GM23248 (cell line): ENCODE data around the gene CPNE4. TPM values are rescaled to one million over a fixed set of nuclear protein-coding genes. Genes with fewer than 3 reads are reported as not detected.

Experiments
- DNase-seq: peaks from one replicate; pipeline ENCODE4 v3.0.0-alpha.2; 2015
- H2AFZ ChIP-seq: fragments of 200-600 bp; sonication (generic); 2 replicates; pipeline ENCODE4 v1.6.1; 2016; ENCODE audit warnings: antibody characterized with exemption
- H3F3A ChIP-seq: fragments of 200-600 bp; sonication (generic); 2 replicates; pipeline ENCODE4 v1.6.1; 2016; ENCODE audit warnings: mild to moderate bottlenecking, antibody characterized with exemption, mixed run types; ENCODE audit not compliant: insufficient read depth
- H3K27ac ChIP-seq: fragments of 200-600 bp; sonication (generic); 2 replicates; pipeline ENCODE4 v1.5.1; 2016; ENCODE audit warnings: mild to moderate bottlenecking
- H3K27me3 ChIP-seq: fragments of 200-600 bp; sonication (generic); replicated peaks from 2 replicates; pipeline ENCODE4 v1.6.1; 2016; ENCODE audit warnings: mild to moderate bottlenecking; ENCODE audit not compliant: insufficient read depth
- H3K36me3 ChIP-seq: fragments of 200-600 bp; sonication (generic); 2 replicates; pipeline ENCODE4 v1.6.1; 2016; ENCODE audit warnings: low read depth, mild to moderate bottlenecking
- H3K4me1 ChIP-seq: fragments of 200-600 bp; sonication (generic); 2 replicates; pipeline ENCODE4 v1.6.1; 2016; ENCODE audit warnings: mild to moderate bottlenecking; ENCODE audit not compliant: insufficient read depth
- H3K4me2 ChIP-seq: fragments of 200-600 bp; sonication (generic); one replicate; pipeline ENCODE4 v1.6.1; 2016; ENCODE audit warnings: mild to moderate bottlenecking; ENCODE audit not compliant: unreplicated experiment
- H3K4me3 ChIP-seq: fragments of 200-600 bp; sonication (generic); 2 replicates; pipeline ENCODE4 v1.5.1; 2016; ENCODE audit warnings: mild to moderate bottlenecking
- H3K79me2 ChIP-seq: fragments of 200-600 bp; sonication (generic); 2 replicates; pipeline ENCODE4 v1.6.1; 2016; ENCODE audit warnings: mild to moderate bottlenecking; ENCODE audit not compliant: insufficient read depth
- H3K9ac ChIP-seq: fragments of 200-600 bp; sonication (generic); 2 replicates; pipeline ENCODE4 v1.6.1; 2016; ENCODE audit warnings: mild to moderate bottlenecking
- H3K9me2 ChIP-seq: fragments of 200-600 bp; sonication (generic); 2 replicates; pipeline ENCODE4 v1.6.1; 2016; ENCODE audit warnings: mixed run types, mild to moderate bottlenecking, moderate library complexity; ENCODE audit not compliant: insufficient read depth
- H3K9me3 ChIP-seq: fragments of 200-600 bp; sonication (generic); one replicate; pipeline ENCODE4 v1.6.1; 2017; ENCODE audit warnings: low read depth
- H4K20me1 ChIP-seq: fragments of 200-600 bp; sonication (generic); 2 replicates; pipeline ENCODE4 v1.6.0; 2016; ENCODE audit not compliant: insufficient read depth
- EZH2 ChIP-seq: fragments of 200-600 bp; sonication (generic); IDR thresholded peaks from 2 replicates; pipeline ENCODE4 v1.6.1; 2018; ENCODE audit warnings: antibody characterized with exemption, mild to moderate bottlenecking; ENCODE audit not compliant: insufficient read depth, poor library complexity, severe bottlenecking
- EZH2phosphoT487 ChIP-seq: fragments of 200-600 bp; sonication (generic); IDR thresholded peaks from 2 replicates; pipeline ENCODE4 v1.6.1; 2018; ENCODE audit warnings: antibody characterized with exemption, moderate library complexity, mild to moderate bottlenecking, low read depth; ENCODE audit not compliant: insufficient read depth
- WGBS, 2 experiments: methylation state at CpG; one replicate each; pipeline ENCODE4 v1.1.6; 2015 to 2017; ENCODE audit warnings: low lambda C conversion rate in 2 of 2, low coverage in 1 of 2; ENCODE audit errors: missing lambda C conversion rate in 2 of 2; 5-methylcytosine and 5-hydroxymethylcytosine counted together
- in situ Hi-C: fragments of 300-500 bp; cut with MboI; formaldehyde crosslinking; loops from 2 replicates; pipeline ENCODE4 v1.15.0; 2020
- polyA plus RNA-seq: library from polyadenylated mRNA; unstranded; fragments of >200 nt; fragmentation: Nextera tagmentation; extraction: Ambion mirVana; gene quantifications from 2 replicates; pipeline ENCODE4 v1.2.1, GENCODE V29; 2016
- total RNA-seq: library from RNA; depleted of rRNA; stranded (reverse); fragments of >200 nt; shearing (Covaris generic); gene quantifications from 2 replicates; pipeline ENCODE4 v1.2.3, GENCODE V29; 2014

CPNE4 gene
- total and polyA plus RNA-seq, 2 experiments from 2014 or later: 0.11 to 0.44 TPM

DNA sequence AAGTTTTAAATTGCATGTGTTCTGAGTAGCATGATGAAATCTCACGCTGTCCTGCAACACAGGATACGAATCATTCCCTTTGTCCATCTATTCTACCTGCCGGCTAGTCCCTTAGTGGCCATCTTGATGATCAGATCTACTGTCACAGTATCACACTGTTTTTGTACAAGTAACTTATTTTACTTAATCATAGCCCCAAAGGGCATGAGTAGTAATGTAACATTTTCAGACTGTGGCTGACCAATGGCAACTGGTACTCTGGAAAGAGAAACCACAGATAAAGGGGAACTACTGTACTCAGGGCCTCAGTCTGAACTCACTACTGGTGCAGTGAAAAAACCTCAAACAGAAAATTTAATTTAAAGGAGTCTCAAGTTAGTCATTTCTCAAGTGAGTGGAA is 404.7 kb downstream of the CPNE4 start:
- no peaks in the 10 kb centered on the region; the same call in 1 of the 2 replicates for H3K9me2 ChIP-seq
- peaks cover 22% of the 10 kb centered on the region for H3F3A ChIP-seq
- WGBS, 2 experiments: 47 to 51% methylated on average over 3 of the region's 3 CpGs
- no peaks in the 10 kb centered on the region for H3K27me3 ChIP-seq
- no peaks in the 10 kb centered on the region for H3K9me3 ChIP-seq
- H3K79me2 ChIP-seq: no peaks in the 10 kb centered on the region
- peak overlapping the region; percentile 67 for H2AFZ ChIP-seq
- H3K4me1 ChIP-seq: peaks cover 19% of the 10 kb centered on the region
- no peak overlapping the region for H3K4me2 ChIP-seq
- H3K4me3 ChIP-seq: no peak overlapping the region
- TF ChIP-seq EZH2: no peak
- TF ChIP-seq EZH2phosphoT487: no peak
- no peaks in the 10 kb centered on the region for H3K36me3 ChIP-seq
- no peak overlapping the region for H3K9ac ChIP-seq
- DNase-seq: peak; percentile 47
- H3K27ac ChIP-seq: peak overlapping the region; percentile 50
- in situ Hi-C loops: no loop called here
- H4K20me1 ChIP-seq: no peaks in the 10 kb centered on the region

DNA sequence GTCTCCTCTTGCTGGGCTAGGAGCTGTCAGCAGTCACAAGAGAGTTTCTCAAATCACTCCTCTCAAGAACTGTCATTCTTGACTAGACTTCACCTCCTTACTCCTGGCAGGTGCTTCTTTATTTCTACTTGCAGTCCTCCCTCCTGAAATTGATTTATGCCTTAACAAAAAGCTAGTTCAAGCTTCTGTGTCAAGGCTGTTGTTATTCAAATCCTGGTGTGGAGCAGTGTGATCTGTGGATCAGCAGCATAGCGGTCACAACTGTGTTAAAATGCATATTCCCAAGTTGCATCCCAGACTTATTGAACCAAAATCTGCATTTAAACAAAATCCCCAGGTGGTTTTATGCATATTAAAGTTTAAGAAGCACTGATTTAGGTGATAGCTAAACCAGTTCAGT is 411.4 kb downstream of the CPNE4 start:
- Histone ChIP-seq H3K79me2 (no peaks in the 10 kb centered on the region), H4K20me1 (no peaks in the 10 kb centered on the region), H3K36me3 (no peaks in the 10 kb centered on the region), H3K9me2 (no peaks in the 10 kb centered on the region), H3K9me3 (no peaks in the 10 kb centered on the region), H3K4me1 (no peaks in the 10 kb centered on the region), H3K4me2 (no peak overlapping the region), H3K27ac (no peak overlapping the region), H2AFZ (no peak overlapping the region), H3K4me3 (no peak overlapping the region), H3K9ac (no peak overlapping the region), H3F3A (no peaks in the 10 kb centered on the region), H3K27me3 (peaks cover 6% of the 10 kb centered on the region; the same call in 1 of the 2 replicates)
- TF ChIP-seq EZH2 (no peak), EZH2phosphoT487 (no peak)
- WGBS, 2 experiments: 70 to 91% methylated on average over 1 of the region's 1 CpG
- no peak for DNase-seq
- in situ Hi-C loops: no loop called here

DNA sequence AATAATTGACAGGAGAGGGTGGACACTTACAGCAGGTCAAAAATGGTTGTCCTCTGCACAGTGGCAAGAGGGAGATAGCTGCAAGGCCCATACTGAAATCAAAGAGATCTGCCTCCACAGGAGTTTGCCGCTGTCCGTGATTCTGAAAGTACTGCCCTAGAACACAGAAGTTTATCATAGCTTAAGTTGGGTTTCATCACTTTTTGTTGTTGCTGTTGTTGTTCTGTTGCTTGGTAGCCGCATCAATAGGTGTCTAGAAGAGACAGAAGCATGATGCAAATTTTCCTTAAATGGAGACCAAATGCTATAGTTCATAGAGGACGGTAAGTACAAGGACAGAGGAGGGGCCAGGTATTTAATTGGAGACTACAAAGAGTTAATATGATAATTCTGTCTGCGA is 412.1 kb downstream of the CPNE4 start:
- H3K4me1 ChIP-seq: no peaks in the 10 kb centered on the region
- no peak overlapping the region for H2AFZ ChIP-seq
- no peak overlapping the region for H3K4me3 ChIP-seq
- no peak overlapping the region for H3K4me2 ChIP-seq
- DNase-seq: no peak
- no peak overlapping the region for H3K27ac ChIP-seq
- no peaks in the 10 kb centered on the region for H4K20me1 ChIP-seq
- H3F3A ChIP-seq: no peaks in the 10 kb centered on the region
- no peaks in the 10 kb centered on the region for H3K36me3 ChIP-seq
- H3K27me3 ChIP-seq: peaks cover 13% of the 10 kb centered on the region; the same call in 1 of the 2 replicates
- no peaks in the 10 kb centered on the region for H3K79me2 ChIP-seq
- H3K9me3 ChIP-seq: no peaks in the 10 kb centered on the region
- 59 to 67% methylated on average over 5 of the region's 5 CpGs for WGBS, 2 experiments
- no peak overlapping the region for H3K9ac ChIP-seq
- TF ChIP-seq EZH2phosphoT487 (no peak), EZH2 (no peak)
- in situ Hi-C loops: no loop called here
- H3K9me2 ChIP-seq: no peaks in the 10 kb centered on the region

DNA sequence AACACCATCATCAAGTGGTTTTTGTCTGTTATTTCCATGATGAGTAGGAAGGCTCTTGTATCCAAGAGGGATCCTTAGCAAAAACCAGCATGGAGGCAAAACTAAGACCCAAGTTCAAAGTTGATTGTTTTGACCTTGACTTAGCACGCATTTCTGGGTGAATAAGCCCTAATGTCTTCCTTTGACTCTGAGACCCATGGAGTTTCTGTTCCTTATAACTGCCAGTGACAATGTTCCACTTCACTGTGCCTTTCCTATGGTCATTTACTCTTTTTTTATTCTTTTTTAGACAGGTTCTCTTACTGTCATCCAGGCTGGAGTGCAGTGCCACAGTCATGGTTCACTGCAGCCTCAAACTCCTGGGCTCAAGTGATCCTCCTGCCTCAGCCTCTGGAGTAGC is 413.8 kb downstream of the CPNE4 start:
- DNase-seq: no peak
- no peak overlapping the region for H3K27ac ChIP-seq
- no peaks in the 10 kb centered on the region for H3K9me3 ChIP-seq
- no peaks in the 10 kb centered on the region for H3F3A ChIP-seq
- no peaks in the 10 kb centered on the region for H3K79me2 ChIP-seq
- 35 to 43% methylated on average over 1 of the region's 1 CpG for WGBS, 2 experiments
- no peaks in the 10 kb centered on the region for H3K9me2 ChIP-seq
- in situ Hi-C loops: no loop called here
- H3K9ac ChIP-seq: no peak overlapping the region
- no peaks in the 10 kb centered on the region for H3K4me1 ChIP-seq
- no peak overlapping the region for H3K4me2 ChIP-seq
- no peaks in the 10 kb centered on the region for H3K36me3 ChIP-seq
- H3K27me3 ChIP-seq: peaks cover 18% of the 10 kb centered on the region
- H3K4me3 ChIP-seq: no peak overlapping the region
- H4K20me1 ChIP-seq: no peaks in the 10 kb centered on the region
- no peak overlapping the region for H2AFZ ChIP-seq
- TF ChIP-seq EZH2phosphoT487 (no peak), EZH2 (no peak)

DNA sequence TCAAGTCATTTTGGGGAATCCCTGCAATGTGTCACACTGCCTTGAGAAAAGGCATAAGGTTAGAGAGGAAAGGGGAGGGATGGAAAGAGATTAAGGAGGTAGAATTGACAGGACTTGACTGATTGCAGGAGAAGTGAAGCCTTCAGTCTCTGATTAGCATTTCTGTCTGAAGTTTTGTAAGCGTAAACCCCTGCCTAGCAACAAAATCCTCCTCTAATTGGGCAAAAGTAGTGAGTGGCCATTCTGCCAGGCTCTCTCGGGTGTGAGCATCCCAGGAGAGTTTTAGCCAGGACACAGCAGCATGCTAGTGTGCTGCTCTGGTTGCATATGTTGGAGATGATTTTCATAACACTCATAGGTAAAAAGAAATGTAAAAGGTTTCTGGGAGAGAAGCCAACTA is 415.0 kb downstream of the CPNE4 start:
- no peak overlapping the region for H3K4me2 ChIP-seq
- no peak for TF ChIP-seq EZH2phosphoT487
- no peak for TF ChIP-seq EZH2
- H3K9me2 ChIP-seq: no peaks in the 10 kb centered on the region
- no peaks in the 10 kb centered on the region for H3K9me3 ChIP-seq
- no peaks in the 10 kb centered on the region for H4K20me1 ChIP-seq
- DNase-seq: no peak
- no peak overlapping the region for H3K27ac ChIP-seq
- 23 to 48% methylated on average over 2 of the region's 2 CpGs for WGBS, 2 experiments
- peaks cover 18% of the 10 kb centered on the region for H3K27me3 ChIP-seq
- in situ Hi-C loops: no loop called here
- H3K4me1 ChIP-seq: no peaks in the 10 kb centered on the region
- H2AFZ ChIP-seq: no peak overlapping the region
- H3K79me2 ChIP-seq: no peaks in the 10 kb centered on the region
- H3K4me3 ChIP-seq: no peak overlapping the region
- H3K36me3 ChIP-seq: no peaks in the 10 kb centered on the region
- no peak overlapping the region for H3K9ac ChIP-seq
- H3F3A ChIP-seq: no peaks in the 10 kb centered on the region
